Neural cell (in vitro differentiated cells): ENCODE results near the gene FAM193A.
"Not testable (repeated sequence)": the region's sequence is repeated elsewhere in the genome, so short reads cannot be mapped to it uniquely, and the experiment has no call there.

Experiments
- CTCF ChIP-seq: fragments of 450-650 bp; IDR thresholded peaks from 2 replicates; pipeline ENCODE4 v1.5.1; 2014; ENCODE audit warnings: antibody characterized with exemption, mild to moderate bottlenecking, moderate library complexity; ENCODE audit not compliant: poor library complexity, severe bottlenecking
- EZH2 ChIP-seq: fragments of 200-600, 300-800 bp; shearing (Covaris generic), sonication (generic); IDR thresholded peaks from 2 replicates; pipeline ENCODE4 v1.6.1; 2014; ENCODE audit warnings: antibody characterized with exemption, low read length, borderline replicate concordance, mild to moderate bottlenecking; ENCODE audit not compliant: insufficient read depth, poor library complexity, severe bottlenecking
- POLR2AphosphoS5 ChIP-seq: IDR thresholded peaks from 2 replicates; pipeline ENCODE4 v1.6.1; 2012

GRCh38 chr4:2618729-2619128, 82.3 kb downstream of the FAM193A start:
- TF ChIP-seq POLR2AphosphoS5, CTCF, EZH2: not testable (repeated sequence)
